DOHH2 (cell line): ENCODE data around the gene ALKBH6.

ENCODE experiments used
- CTCF ChIP-seq: fragments of 200-600 bp; sonication (generic); IDR thresholded peaks from one replicate; pipeline ENCODE4 v1.5.1; 2014; ENCODE audit warnings: antibody characterized with exemption, mild to moderate bottlenecking, low read depth, low read length; ENCODE audit not compliant: poor library complexity, severe bottlenecking
- EZH2phosphoT487 ChIP-seq: fragments of 200-600 bp; sonication (generic); IDR thresholded peaks from 2 replicates; pipeline ENCODE4 v1.6.1; 2017; ENCODE audit warnings: borderline replicate concordance, mild to moderate bottlenecking, antibody characterized with exemption, low read length, moderate library complexity, mixed read lengths

GRCh38 chr19:36046443-36047050 lies 32.5 kb upstream of the ALKBH6 start:
- TF ChIP-seq CTCF (no peak), EZH2phosphoT487 (no peak)
